ENCODE measurements around the gene IGF1R.
A peak's percentile ranks its signal among the peaks of the same experiment; 100 is the strongest.

Gene IGF1R

DNA sequence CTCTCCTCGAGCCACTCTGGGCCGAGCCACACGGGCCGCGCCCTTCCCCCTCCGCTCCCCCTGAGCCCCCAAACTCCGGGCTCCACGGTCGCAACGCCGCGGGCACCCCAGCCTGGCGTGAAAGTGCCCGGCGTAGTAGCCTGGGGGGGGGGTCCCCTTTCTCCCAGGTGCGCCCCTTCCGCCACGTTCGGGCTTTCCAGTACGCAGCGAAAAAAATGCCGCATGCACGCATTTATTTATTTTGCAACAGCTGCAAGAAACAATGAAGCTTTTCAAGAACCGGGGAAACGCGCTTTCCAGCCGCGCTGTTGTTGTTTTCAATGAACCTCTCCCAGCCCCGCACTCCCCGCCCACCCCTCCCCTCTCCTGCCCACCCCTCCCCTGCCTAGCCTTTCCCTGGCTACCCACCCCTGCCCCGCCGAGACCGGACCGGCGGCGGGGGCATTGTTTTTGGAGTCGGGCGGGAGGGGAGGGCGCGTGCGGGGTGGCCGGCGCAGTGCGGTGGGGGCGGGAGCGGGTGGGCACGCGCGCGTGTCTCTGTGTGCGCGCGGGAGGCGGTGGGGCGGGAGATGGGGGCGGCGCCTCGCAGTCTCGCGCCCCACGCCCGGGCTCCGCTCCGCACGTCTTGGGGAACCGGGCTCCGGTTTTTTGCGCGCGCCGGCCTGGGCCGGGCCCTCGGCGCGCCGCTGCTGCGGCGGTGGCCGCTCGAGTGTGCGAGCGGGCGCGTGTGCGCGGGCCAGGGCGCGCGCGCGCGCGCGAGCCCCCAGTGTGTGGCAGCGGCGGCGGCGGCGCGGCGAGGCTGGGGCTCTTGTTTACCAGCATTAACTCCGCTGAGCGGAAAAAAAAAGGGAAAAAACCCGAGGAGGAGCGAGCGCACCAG, at the start of gene IGF1R:
Gene IGF1R (plus strand): TSS at position 766 of the 880 bp plus-strand sequence. CDS start 1,043 bp downstream, outside the sequence.
- H3K36me3 ChIP-seq (ENCODE audit: low read length): no peaks in the 10 kb centered on the region
- peak within 1 kb of the TSS; percentile 97 for H2AFZ ChIP-seq (ENCODE audit: low read depth, low read length, severe bottlenecking)
- peak within 1 kb of the TSS; percentile 92 for H3K4me3 ChIP-seq (ENCODE audit: insufficient read depth, low read length, poor library complexity, severe bottlenecking)
- H3K9me2 ChIP-seq (replicated peaks; ENCODE audit: insufficient read depth, low read length): no peaks in the 10 kb centered on the region
- H3K27me3 ChIP-seq (ENCODE audit: low read length): no peaks in the 10 kb centered on the region
- peak within 1 kb of the TSS; percentile 47; the same call in 1 of the 2 replicates for H3K27ac ChIP-seq (ENCODE audit: low read depth, low read length)
- no peaks in the 10 kb centered on the region for H3K9me3 ChIP-seq (ENCODE audit: insufficient read depth, low read length)
- H3F3A ChIP-seq (ENCODE audit: insufficient read depth): no peaks in the 10 kb centered on the region
- TF ChIP-seq EZH2phosphoT487 (conservative IDR thresholded peaks at IDR 0.05; ENCODE audit: low read length) (no peak), CTCF (IDR thresholded peaks at IDR 0.05; ENCODE audit: insufficient read depth, low read length, poor library complexity, severe bottlenecking) (no peak)
- H3K79me2 ChIP-seq (ENCODE audit: insufficient read depth, low read length): no peaks in the 10 kb centered on the region; the same call in 1 of the 2 replicates
- peak within 1 kb of the TSS; percentile 65 for H3K9ac ChIP-seq (ENCODE audit: low read length)
- peak within 1 kb of the TSS; percentile 93 for H3K4me2 ChIP-seq (ENCODE audit: low read depth, low read length, poor library complexity, severe bottlenecking)
- H4K20me1 ChIP-seq (ENCODE audit: low read depth, low read length): peaks cover 12% of the 10 kb centered on the region

DNA sequence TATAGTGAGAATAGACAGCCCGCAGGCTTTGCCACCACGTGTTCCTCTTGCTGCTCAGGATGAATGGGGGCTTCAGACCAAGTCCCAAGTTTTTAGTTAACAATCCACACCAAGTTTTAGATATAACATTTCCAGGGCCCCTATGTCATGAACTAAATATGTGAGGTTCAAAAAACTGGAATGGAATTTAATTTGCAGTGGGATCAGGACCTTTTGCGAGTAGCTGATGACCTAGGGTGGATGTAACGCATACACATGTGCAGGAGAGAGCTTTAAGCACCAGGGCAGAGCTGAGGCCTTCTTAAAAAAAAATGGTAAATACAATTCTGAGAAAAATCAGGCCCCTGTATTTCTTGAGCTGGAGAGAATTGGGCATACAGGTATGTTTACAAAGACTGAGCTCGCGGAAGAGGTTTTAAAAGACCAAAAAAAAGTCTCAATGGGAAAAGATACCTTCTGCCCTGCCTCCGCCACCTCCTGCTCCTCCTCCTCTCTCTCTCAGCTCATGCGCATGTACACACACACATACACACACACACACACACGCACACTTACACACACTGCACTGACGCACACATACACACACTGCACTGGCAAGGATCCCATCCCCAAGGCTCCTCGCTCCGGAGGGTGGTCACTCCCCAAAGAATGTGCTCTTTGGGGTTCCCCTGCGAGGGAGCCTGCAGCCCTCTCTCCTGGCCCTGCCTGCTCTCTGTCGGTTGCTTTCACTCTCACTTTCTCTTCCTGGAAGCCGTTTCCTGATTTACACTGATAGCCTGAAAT, 48.2 kb upstream of the IGF1R start:
- no peaks in the 10 kb centered on the region for H3K9me3 ChIP-seq (ENCODE audit: insufficient read depth, low read length)
- H2AFZ ChIP-seq (ENCODE audit: low read depth, low read length, severe bottlenecking): no peak overlapping the region
- no peaks in the 10 kb centered on the region for H3K27me3 ChIP-seq (ENCODE audit: low read length)
- H3K79me2 ChIP-seq (ENCODE audit: insufficient read depth, low read length): no peaks in the 10 kb centered on the region
- no peaks in the 10 kb centered on the region for H3K36me3 ChIP-seq (ENCODE audit: low read length)
- TF ChIP-seq CTCF (IDR thresholded peaks at IDR 0.05; ENCODE audit: insufficient read depth, low read length, poor library complexity, severe bottlenecking) (no peak), EZH2phosphoT487 (conservative IDR thresholded peaks at IDR 0.05; ENCODE audit: low read length) (no peak)
- no peak overlapping the region for H3K9ac ChIP-seq (ENCODE audit: low read length)
- H3K9me2 ChIP-seq (replicated peaks; ENCODE audit: insufficient read depth, low read length): no peaks in the 10 kb centered on the region
- H3K27ac ChIP-seq (ENCODE audit: low read depth, low read length): no peak overlapping the region
- H4K20me1 ChIP-seq (ENCODE audit: low read depth, low read length): no peaks in the 10 kb centered on the region
- no peak overlapping the region for H3K4me2 ChIP-seq (ENCODE audit: low read depth, low read length, poor library complexity, severe bottlenecking)
- no peaks in the 10 kb centered on the region for H3F3A ChIP-seq (ENCODE audit: insufficient read depth)
- H3K4me3 ChIP-seq (ENCODE audit: insufficient read depth, low read length, poor library complexity, severe bottlenecking): no peak overlapping the region

- Histone ChIP-seq H3K9ac (ENCODE audit: low read length) (no peak overlapping the region), H3K27me3 (ENCODE audit: low read length) (no peaks in the 10 kb centered on the region), H3K9me2 (replicated peaks; ENCODE audit: insufficient read depth, low read length) (no peaks in the 10 kb centered on the region), H3F3A (ENCODE audit: insufficient read depth) (no peaks in the 10 kb centered on the region), H3K79me2 (ENCODE audit: insufficient read depth, low read length) (no peaks in the 10 kb centered on the region), H4K20me1 (ENCODE audit: low read depth, low read length) (no peaks in the 10 kb centered on the region), H2AFZ (ENCODE audit: low read depth, low read length, severe bottlenecking) (no peak overlapping the region), H3K4me2 (ENCODE audit: low read depth, low read length, poor library complexity, severe bottlenecking) (no peak overlapping the region), H3K27ac (ENCODE audit: low read depth, low read length) (no peak overlapping the region), H3K4me3 (ENCODE audit: insufficient read depth, low read length, poor library complexity, severe bottlenecking) (no peak overlapping the region), H3K9me3 (ENCODE audit: insufficient read depth, low read length) (no peaks in the 10 kb centered on the region), H3K36me3 (ENCODE audit: low read length) (no peaks in the 10 kb centered on the region)
- TF ChIP-seq CTCF (IDR thresholded peaks at IDR 0.05; ENCODE audit: insufficient read depth, low read length, poor library complexity, severe bottlenecking) (no peak), EZH2phosphoT487 (conservative IDR thresholded peaks at IDR 0.05; ENCODE audit: low read length) (no peak)
Measured at GRCh38 chr15:98604983-98605382, 43.4 kb upstream of the IGF1R start.
